GM18517 (cell line): ENCODE results near the gene DRD5.

Source experiments
- ATAC-seq: cut with Tn5 transposase; IDR thresholded peaks from one replicate; pipeline ENCODE4 v1.9.1; 2021; ENCODE audit warnings: mild to moderate bottlenecking, moderate library complexity; ENCODE audit not compliant: unreplicated experiment

Gene DRD5

GRCh38 chr4:9812501-9813340 lies 31.3 kb downstream of the DRD5 start:
- ATAC-seq: peak; percentile 89

GRCh38 chr4:9816285-9816684 lies 34.9 kb downstream of the DRD5 start:
- no peak for ATAC-seq

- no peak for ATAC-seq
Observed at GRCh38 chr4:9820343-9820742, 38.9 kb downstream of the DRD5 start.

GRCh38 chr4:9825049-9825448 lies 43.6 kb downstream of the DRD5 start:
- ATAC-seq: no peak

- ATAC-seq: no peak
Observed at GRCh38 chr4:9826551-9826950, 45.1 kb downstream of the DRD5 start.

- no peak for ATAC-seq
Observed at GRCh38 chr4:9832640-9833039, 51.2 kb downstream of the DRD5 start.

GRCh38 chr4:9833421-9833820 lies 52.0 kb downstream of the DRD5 start:
- ATAC-seq: no peak
